Putamen (tissue), 1 donor: ENCODE results near the gene AMZ1.
"Not testable (repeated sequence)": the region's sequence is repeated elsewhere in the genome, so short reads cannot be mapped to it uniquely, and the experiment has no call there.

Experiments used
- DNase-seq: peaks from one replicate; pipeline ENCODE4 v3.0.0-alpha.2; 2016; ENCODE audit warnings: low spot score

AMZ1 gene

DNA sequence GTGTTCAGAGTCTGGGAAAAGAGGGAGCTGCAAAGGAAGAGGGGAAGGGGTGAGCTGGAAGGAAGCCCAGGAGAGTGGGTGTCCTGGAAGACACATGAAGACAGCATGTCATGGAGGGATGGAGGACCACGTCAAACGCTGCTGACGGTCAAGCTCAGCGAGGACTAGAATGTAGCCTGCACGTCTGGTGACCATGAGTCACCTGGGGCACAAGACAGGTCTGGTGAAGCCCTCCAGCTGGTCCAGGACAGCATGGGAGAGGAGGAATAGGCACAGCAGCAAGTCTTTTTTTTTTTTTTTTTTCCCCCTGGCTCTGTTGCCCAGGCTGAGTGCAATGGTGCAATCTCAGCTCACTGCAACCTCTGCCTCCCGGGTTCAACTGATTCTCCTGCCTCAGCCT is 19.6 kb upstream of the AMZ1 start:
- no peak for DNase-seq

GRCh38 chr7:2670171-2670570 is 17.8 kb upstream of the AMZ1 start:
- DNase-seq = no peak

GRCh38 chr7:2670720-2671391 is 17.1 kb upstream of the AMZ1 start:
- no peak for DNase-seq

GRCh38 chr7:2673214-2673613 is 14.8 kb upstream of the AMZ1 start:
- not testable (repeated sequence) for DNase-seq

- DNase-seq = no peak
Measured at GRCh38 chr7:2673934-2674333, 14.1 kb upstream of the AMZ1 start.

DNA sequence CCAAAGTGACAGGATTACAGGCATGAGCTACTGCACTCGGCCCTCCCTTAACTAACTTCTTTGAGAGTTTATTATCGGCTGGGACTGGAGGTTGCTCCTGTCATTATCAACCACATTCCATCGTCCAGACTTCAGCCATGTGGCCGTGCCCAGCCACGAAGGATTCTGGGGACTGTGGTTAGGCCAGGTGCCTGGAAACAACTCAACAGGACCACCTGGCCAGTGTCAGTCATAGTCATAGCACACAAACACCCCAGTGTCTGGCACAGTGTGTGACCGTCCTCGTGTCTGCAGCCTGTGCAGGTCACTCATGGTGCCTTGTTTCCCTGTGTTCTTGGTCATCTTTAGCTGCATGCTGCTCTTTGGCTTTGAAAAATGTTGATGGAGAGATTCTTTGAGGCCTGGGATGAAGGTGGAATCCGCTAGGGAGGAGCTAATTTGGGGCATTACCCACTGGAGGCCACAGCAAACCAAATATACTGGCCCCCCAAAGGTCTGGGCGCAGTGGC is 12.7 kb upstream of the AMZ1 start:
- DNase-seq = no peak

- DNase-seq = not testable (repeated sequence)
Measured at GRCh38 chr7:2676576-2676975, 11.4 kb upstream of the AMZ1 start.

DNA sequence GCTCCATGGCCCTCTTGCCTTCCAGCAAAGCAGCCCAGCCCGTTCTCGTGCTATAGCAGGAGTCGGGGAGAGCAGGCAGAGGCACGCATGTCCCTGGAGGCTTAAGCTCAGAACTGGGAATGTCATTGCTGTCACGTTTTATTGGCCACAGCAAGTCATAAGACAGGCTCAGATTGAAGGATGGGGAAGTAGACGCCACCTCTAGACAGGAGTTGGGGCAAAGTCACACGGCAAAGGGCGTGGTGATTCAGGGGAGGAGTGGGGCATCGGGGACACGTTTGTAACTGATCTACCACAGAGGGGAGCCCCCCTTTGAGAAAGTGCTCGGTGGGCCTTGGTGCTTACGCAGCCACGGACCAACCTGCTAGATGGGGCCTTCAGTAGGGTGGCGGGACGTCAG is 9.5 kb upstream of the AMZ1 start:
- DNase-seq = not testable (repeated sequence)

GRCh38 chr7:2679135-2680127 is 8.6 kb upstream of the AMZ1 start:
- not testable (repeated sequence) for DNase-seq

GRCh38 chr7:2680256-2680655 is 7.7 kb upstream of the AMZ1 start:
- no peak for DNase-seq

GRCh38 chr7:2680792-2681490 is 7.1 kb upstream of the AMZ1 start:
- peak; percentile 85 for DNase-seq

- peak; percentile 96 for DNase-seq
Measured at GRCh38 chr7:2681929-2682799, 5.8 kb upstream of the AMZ1 start.

DNA sequence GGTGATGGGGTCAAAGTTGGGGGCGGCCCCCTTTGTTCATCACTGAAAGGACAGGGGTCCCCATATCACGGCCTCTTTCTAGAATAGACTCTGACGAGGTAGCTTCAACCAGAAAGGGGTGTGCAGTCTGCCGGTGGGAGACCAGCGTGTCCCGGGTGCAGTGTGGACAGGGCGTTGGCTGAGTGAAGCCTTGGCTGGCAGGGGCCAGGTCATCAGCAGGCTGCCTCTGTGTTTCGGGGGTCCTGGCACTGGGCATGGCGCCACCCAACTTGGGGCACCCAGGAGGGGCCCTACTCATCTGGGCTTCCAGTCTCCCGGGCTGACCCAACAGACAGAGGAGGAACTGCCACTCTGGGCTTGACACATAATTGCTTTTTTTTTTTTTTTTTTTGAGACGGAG is 3.5 kb upstream of the AMZ1 start:
- no peak for DNase-seq

- DNase-seq = no peak
Measured at GRCh38 chr7:2686101-2686500, 1.9 kb upstream of the AMZ1 start.

GRCh38 chr7:2687338-2687869 is 598 bp upstream of the AMZ1 start:
- DNase-seq = no peak

- DNase-seq = peak; percentile 45
Measured at GRCh38 chr7:2688409-2689342, 674 bp downstream of the AMZ1 start.

DNA sequence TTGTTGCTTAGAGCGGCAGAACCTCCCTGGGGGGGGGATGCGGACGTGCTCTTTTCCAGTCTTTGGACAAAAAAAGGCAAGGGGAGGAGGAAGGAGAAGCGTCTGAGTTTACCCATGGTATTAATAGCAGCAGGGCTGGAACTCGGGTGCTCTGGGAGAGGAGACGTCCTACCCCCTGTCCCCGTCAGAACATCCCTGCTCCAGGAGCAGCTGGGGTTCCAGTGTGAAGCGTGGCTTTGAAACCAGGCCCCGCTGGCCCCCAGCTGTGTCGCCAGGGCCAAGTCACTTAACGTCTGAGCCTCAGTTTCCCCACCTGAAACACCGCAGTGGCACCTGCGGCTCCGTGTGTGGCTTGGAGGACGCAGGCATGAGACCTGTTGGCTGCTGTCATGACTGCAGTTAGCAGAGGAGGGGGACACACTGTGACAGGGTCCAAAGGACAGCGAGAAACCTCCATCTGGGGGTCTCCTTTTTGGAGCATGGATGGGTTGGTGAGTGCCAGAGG is 1.4 kb downstream of the AMZ1 start:
- no peak for DNase-seq

DNA sequence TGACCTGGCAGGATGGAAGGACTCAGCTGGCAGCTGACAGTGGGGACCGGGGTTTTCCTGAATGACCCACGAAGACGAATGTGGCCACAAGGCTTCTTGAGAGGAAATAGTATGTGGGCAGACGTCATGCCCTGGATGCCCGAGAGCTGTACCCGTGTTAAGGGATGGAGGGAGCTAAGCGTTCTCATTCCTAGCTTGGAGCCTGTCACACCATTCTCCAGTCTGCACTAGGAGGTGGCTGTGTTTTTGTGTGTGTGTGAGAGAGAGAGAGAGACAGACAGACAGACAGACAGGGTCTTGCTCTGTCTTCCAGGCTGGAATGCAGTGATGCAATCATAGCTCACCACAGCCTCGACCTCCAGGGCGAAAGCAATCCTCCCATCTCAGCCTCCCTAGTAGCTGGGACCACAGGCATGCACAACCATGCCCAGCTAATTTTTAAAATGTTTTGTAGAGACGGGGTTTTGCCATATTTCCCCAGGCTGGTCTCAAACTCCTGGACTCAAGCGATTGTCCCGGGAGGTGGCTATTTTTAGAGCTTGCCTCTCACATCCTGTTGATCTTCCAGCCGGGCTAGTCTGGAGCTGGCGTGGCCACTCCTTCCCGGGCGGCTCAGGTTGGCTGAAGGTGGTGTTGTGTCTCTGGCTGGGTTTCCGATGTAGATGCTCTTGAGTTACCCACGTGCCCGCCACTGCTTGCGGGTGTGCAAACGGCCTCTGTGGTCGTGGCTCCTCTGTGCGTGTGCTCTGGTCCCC is 2.1 kb downstream of the AMZ1 start:
- no peak for DNase-seq
